ENCODE results near the gene APBB2.

DNA sequence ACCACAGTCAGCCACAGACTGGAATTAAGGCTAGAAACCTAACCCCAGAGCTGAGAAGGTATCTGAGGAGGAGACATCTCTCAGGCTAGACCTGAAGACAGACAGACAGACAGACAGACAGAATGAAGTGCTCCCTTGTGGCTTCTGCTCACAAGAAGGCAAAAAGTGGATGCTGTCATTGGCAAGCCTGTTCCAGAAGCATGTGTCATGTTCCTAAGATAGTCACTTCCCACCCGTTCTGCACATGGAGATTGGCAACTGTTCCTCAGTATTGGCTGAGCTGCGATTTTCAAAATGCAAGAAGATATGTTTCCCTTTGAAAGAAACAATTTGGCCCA, 298.2 kb downstream of the APBB2 start:
- TF ChIP-seq, protein P1, sequence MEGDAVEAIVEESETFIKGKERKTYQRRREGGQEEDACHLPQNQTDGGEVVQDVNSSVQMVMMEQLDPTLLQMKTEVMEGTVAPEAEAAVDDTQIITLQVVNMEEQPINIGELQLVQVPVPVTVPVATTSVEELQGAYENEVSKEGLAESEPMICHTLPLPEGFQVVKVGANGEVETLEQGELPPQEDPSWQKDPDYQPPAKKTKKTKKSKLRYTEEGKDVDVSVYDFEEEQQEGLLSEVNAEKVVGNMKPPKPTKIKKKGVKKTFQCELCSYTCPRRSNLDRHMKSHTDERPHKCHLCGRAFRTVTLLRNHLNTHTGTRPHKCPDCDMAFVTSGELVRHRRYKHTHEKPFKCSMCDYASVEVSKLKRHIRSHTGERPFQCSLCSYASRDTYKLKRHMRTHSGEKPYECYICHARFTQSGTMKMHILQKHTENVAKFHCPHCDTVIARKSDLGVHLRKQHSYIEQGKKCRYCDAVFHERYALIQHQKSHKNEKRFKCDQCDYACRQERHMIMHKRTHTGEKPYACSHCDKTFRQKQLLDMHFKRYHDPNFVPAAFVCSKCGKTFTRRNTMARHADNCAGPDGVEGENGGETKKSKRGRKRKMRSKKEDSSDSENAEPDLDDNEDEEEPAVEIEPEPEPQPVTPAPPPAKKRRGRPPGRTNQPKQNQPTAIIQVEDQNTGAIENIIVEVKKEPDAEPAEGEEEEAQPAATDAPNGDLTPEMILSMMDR (IDR thresholded peaks at IDR 0.05), result no peak
- TF ChIP-seq POLR2A (IDR thresholded peaks at IDR 0.05), result no peak
